Testis (tissue), 2 donors: ENCODE measurements around the gene SCYGR2.

Experiments
- POLR2A ChIP-seq: fragments of 450-650 bp; IDR thresholded peaks from one replicate; pipeline ENCODE4 v1.6.1; 2017; ENCODE audit warnings: antibody characterized with exemption, mild to moderate bottlenecking, moderate library complexity
- TF ChIP-seq, protein P1 (sequence below), 3 experiments: fragments of 450-650 bp in 2 of 3; fragments of 200-600 bp in 1 of 3; sonication (generic) in 1 of 3; IDR thresholded peaks; one replicate each; pipeline ENCODE4 v1.5.1; 2016 to 2019; ENCODE audit warnings: antibody characterized with exemption in 3 of 3, mild to moderate bottlenecking in 2 of 3, moderate library complexity in 1 of 3

DNA sequence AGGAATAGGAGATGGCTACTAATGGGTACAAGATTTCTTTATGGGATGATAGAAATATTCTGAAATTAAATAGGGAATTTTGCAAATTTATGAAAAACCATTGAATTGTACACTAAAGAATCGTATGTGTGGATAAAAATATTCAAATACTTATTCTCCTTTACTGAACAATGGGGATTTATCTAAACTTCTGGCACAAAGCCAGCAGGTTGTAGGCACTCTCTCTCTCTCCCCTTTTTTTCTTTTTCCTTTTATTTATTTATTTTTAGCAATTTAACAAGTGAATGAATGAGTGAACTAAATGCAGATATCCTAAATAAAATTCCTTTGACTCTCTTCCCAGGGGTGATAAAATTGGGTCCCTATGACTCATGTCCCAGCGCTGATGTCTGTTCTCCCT lies 21.9 kb upstream of the SCYGR2 start:
- TF ChIP-seq, protein P1, sequence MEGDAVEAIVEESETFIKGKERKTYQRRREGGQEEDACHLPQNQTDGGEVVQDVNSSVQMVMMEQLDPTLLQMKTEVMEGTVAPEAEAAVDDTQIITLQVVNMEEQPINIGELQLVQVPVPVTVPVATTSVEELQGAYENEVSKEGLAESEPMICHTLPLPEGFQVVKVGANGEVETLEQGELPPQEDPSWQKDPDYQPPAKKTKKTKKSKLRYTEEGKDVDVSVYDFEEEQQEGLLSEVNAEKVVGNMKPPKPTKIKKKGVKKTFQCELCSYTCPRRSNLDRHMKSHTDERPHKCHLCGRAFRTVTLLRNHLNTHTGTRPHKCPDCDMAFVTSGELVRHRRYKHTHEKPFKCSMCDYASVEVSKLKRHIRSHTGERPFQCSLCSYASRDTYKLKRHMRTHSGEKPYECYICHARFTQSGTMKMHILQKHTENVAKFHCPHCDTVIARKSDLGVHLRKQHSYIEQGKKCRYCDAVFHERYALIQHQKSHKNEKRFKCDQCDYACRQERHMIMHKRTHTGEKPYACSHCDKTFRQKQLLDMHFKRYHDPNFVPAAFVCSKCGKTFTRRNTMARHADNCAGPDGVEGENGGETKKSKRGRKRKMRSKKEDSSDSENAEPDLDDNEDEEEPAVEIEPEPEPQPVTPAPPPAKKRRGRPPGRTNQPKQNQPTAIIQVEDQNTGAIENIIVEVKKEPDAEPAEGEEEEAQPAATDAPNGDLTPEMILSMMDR (IDR thresholded peaks at IDR 0.05): no peak
- TF ChIP-seq POLR2A: no peak
